Astrocyte (in vitro differentiated cells and primary cell): ENCODE measurements around the gene SPP1.

ENCODE experiments used
- CTCF ChIP-seq: IDR thresholded peaks from 2 replicates; pipeline ENCODE4 v1.5.1; 2011; ENCODE audit warnings: low read depth, mild to moderate bottlenecking, inconsistent platforms, low read length, moderate library complexity; ENCODE audit not compliant: insufficient read depth
- EZH2 ChIP-seq: IDR thresholded peaks from 2 replicates; pipeline ENCODE4 v1.6.1; 2012; ENCODE audit warnings: mild to moderate bottlenecking, low read length, inconsistent platforms; ENCODE audit not compliant: insufficient read depth

GRCh38 chr4:87979810-87980209 is 4.3 kb downstream of the SPP1 start:
- TF ChIP-seq CTCF (no peak), EZH2 (no peak)
